Esophagus squamous epithelium (tissue), 5 donors: Measurements from ENCODE around the gene CLIC4. TPM values are rescaled to one million over a fixed set of nuclear protein-coding genes. Genes with fewer than 3 reads are reported as not detected.
A peak's percentile ranks its signal among the peaks of the same experiment; 100 is the strongest.

ENCODE experiments used
- DNase-seq: peaks from one replicate; lab custom pipeline; 2025; lab: John Stamatoyannopoulos, UW
- H3K27ac ChIP-seq, 4 donors: fragments of 200-600 bp; sonication (generic); one replicate each; pipeline ENCODE4 v1.5.1; 2016 to 2019; ENCODE audit warnings: mild to moderate bottlenecking in 1 of 4
- H3K27me3 ChIP-seq, 4 donors: fragments of 200-600 bp; sonication (generic); 1 replicate in 3 of 4; 2 replicates in 1 of 4; pipeline versions ENCODE4 v1.5.1 to v1.6.0; 2017 to 2021; ENCODE audit warnings: antibody characterized with exemption in 1 of 4
- H3K36me3 ChIP-seq, 3 donors: fragments of 200-600 bp; sonication (generic); one replicate each; pipeline ENCODE4 v1.5.1; 2016 to 2019
- H3K4me1 ChIP-seq, 3 donors: fragments of 200-600 bp; sonication (generic); one replicate each; pipeline ENCODE4 v1.5.1; 2017 to 2019
- H3K4me3 ChIP-seq, 4 donors: fragments of 200-600 bp; sonication (generic); 1 replicate in 3 of 4; 2 replicates in 1 of 4; pipeline ENCODE4 v1.5.1; 2016 to 2019; ENCODE audit warnings: mild to moderate bottlenecking in 2 of 4, moderate library complexity in 1 of 4
- H3K9me3 ChIP-seq, 3 donors: fragments of 200-600 bp; sonication (generic); one replicate each; pipeline ENCODE4 v1.5.1; 2016 to 2019
- POLR2A ChIP-seq, 4 donors: fragments of 450-650 bp; IDR thresholded peaks; one replicate each; pipeline ENCODE4 v1.6.1; 2017; ENCODE audit warnings: antibody characterized with exemption in 4 of 4, mild to moderate bottlenecking in 4 of 4, moderate library complexity in 3 of 4
- WGBS, 2 donors: methylation state at CpG; one replicate each; pipeline ENCODE4 v1.1.5; 2018; 5-methylcytosine and 5-hydroxymethylcytosine counted together
- intact Hi-C: fragments of 100-400 bp; cut with DNase I; formaldehyde crosslinking; loops from one replicate; pipeline ENCODE4 v1.15.0; 2022
- total RNA-seq, 4 donors: library from RNA; depleted of rRNA; stranded (reverse); fragments of >200 nt; gene quantifications; one replicate each; pipeline ENCODE4 v1.1.0, GENCODE V29; 2016
- TF ChIP-seq, protein P1 (sequence below), 6 experiments: fragments of 450-650 bp in 4 of 6; fragments of 200-600 bp in 2 of 6; sonication (generic) in 2 of 6; IDR thresholded peaks; one replicate each; pipeline ENCODE4 v1.5.1; 2016 to 2019; ENCODE audit warnings: antibody characterized with exemption in 6 of 6, mild to moderate bottlenecking in 4 of 6, moderate library complexity in 4 of 6
- donor health status: DM: yes; HTN: yes; CAD: no.

Gene CLIC4
- total RNA-seq, 4 donors from 2014 or later, result 22.3 to 204 (median 69.0) TPM

DNA sequence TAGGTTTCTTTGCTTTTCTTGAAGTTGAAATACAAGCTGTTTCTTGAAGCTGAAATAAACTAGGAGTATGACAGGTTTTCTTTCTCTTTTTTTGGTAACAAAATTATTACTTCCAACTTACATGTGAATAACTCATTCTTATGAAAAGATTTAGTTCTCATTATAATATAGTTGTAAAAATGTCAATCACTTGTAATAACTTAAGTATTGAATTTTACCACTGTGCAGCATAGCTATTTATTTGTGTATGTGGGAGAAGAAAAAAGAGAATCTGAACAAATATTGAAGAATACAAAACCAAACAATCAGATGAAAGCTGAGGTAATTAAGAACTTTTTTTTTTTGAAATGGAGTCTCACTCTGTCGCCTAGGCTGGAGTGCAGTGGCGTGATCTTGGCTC, 11.1 kb downstream of the CLIC4 start:
- no peak overlapping the region for H3K4me3 ChIP-seq
- no peak for DNase-seq
- intact Hi-C loops, result no loop called here
- H3K27ac ChIP-seq, result no peak overlapping the region
- TF ChIP-seq POLR2A (IDR thresholded peaks at IDR 0.05), result no peak
- TF ChIP-seq, protein P1, sequence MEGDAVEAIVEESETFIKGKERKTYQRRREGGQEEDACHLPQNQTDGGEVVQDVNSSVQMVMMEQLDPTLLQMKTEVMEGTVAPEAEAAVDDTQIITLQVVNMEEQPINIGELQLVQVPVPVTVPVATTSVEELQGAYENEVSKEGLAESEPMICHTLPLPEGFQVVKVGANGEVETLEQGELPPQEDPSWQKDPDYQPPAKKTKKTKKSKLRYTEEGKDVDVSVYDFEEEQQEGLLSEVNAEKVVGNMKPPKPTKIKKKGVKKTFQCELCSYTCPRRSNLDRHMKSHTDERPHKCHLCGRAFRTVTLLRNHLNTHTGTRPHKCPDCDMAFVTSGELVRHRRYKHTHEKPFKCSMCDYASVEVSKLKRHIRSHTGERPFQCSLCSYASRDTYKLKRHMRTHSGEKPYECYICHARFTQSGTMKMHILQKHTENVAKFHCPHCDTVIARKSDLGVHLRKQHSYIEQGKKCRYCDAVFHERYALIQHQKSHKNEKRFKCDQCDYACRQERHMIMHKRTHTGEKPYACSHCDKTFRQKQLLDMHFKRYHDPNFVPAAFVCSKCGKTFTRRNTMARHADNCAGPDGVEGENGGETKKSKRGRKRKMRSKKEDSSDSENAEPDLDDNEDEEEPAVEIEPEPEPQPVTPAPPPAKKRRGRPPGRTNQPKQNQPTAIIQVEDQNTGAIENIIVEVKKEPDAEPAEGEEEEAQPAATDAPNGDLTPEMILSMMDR (IDR thresholded peaks at IDR 0.05), result no peak
- no peaks in the 10 kb centered on the region for H3K27me3 ChIP-seq
- no peaks in the 10 kb centered on the region for H3K9me3 ChIP-seq
- peaks cover 0 to 43% (median 5%) of the 10 kb centered on the region in 3 donors for H3K4me1 ChIP-seq
- 84 to 92% methylated on average over 2 of the region's 2 CpGs for WGBS, 2 donors
- H3K36me3 ChIP-seq, result no peaks in the 10 kb centered on the region

DNA sequence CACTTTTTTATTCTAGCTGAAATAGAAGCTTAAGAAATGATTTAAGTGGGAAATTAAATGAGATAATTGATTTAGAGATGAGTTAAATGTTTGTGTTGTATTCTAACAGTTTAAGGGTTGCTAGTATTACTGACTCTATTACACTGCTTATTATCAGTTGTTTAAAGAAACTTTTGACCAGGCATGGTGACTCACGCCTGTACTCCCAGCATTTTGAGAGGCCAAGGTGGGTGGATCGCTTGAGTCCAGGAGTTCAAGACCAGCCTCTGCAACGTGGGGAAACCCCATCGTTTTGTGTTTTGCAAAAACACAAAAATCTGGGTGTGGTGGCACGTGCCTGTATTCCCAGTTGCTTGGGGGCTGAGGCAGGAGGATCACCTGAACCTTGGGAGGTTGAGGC, 14.2 kb downstream of the CLIC4 start:
- H3K27ac ChIP-seq, result no peak overlapping the region
- H3K36me3 ChIP-seq, result no peaks in the 10 kb centered on the region
- no peaks in the 10 kb centered on the region for H3K27me3 ChIP-seq
- H3K9me3 ChIP-seq, result no peaks in the 10 kb centered on the region
- WGBS, 2 donors, result 72 to 83% methylated on average over 5 of the region's 5 CpGs
- H3K4me3 ChIP-seq, result no peak overlapping the region
- H3K4me1 ChIP-seq, result peaks cover 0 to 26% (median 0%) of the 10 kb centered on the region in 3 donors
- intact Hi-C loops, result no loop called here
- DNase-seq, result no peak
- TF ChIP-seq, protein P1 (IDR thresholded peaks at IDR 0.05), result no peak
- TF ChIP-seq POLR2A (IDR thresholded peaks at IDR 0.05), result no peak

DNA sequence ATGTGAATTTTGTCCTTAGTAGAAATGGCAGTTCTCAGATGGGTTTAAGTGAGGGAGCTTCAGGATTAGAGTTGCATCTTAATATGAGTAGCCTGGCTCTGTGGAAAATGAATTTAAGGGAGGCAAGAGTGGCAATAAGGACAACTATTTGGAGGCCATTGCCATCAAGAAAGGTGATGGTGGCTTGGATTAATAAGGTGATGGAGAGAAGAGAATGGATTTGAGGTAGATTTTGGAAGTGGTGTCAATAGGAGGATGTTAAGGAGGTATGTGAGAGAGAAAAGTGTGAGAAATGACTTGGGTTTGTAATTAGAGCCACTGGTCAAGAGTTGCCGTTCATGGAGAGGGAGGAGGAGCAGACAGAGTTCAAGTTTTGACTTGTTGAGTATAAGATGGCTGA, 16.3 kb downstream of the CLIC4 start:
- peaks cover 0 to 43% (median 11%) of the 10 kb centered on the region in 3 donors for H3K4me1 ChIP-seq
- no peak overlapping the region for H3K4me3 ChIP-seq
- TF ChIP-seq POLR2A (IDR thresholded peaks at IDR 0.05), result no peak
- TF ChIP-seq, protein P1 (IDR thresholded peaks at IDR 0.05), result no peak
- H3K9me3 ChIP-seq, result no peaks in the 10 kb centered on the region
- no peak for DNase-seq
- H3K27me3 ChIP-seq, result no peaks in the 10 kb centered on the region
- WGBS, 2 donors, result 65 to 67% methylated on average over 1 of the region's 1 CpG
- intact Hi-C loops, result no loop called here
- H3K27ac ChIP-seq, result no peak overlapping the region
- H3K36me3 ChIP-seq, result no peaks in the 10 kb centered on the region

DNA sequence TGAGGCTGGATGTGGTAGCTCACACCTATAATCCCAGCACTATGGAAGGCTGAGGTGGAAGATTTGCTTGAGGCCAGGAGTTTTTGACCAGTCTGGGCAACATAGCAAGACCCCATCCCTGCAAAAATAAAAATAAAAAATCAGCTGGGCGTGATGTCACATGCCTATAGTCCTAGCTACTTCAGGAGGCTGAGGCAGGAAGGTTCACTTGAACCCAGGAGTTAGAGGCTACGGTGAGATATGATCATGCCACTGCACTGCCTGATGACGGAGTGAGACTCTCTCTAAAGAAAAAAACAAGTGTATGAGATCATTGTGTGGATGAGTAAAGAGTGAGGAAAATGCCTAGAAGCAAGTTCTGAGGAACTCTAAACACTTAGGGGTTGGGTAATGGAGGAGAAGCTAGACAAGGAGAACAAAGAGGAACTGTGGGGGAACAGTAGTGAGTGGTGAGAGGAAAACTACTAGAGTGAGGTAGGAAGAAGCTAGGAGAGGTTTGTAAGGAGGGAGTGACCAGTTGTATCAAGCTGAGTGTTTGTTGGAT, 17.0 kb downstream of the CLIC4 start:
- intact Hi-C loops, result no loop called here
- TF ChIP-seq, protein P1 (IDR thresholded peaks at IDR 0.05), result no peak
- no peak for TF ChIP-seq POLR2A (IDR thresholded peaks at IDR 0.05)

DNA sequence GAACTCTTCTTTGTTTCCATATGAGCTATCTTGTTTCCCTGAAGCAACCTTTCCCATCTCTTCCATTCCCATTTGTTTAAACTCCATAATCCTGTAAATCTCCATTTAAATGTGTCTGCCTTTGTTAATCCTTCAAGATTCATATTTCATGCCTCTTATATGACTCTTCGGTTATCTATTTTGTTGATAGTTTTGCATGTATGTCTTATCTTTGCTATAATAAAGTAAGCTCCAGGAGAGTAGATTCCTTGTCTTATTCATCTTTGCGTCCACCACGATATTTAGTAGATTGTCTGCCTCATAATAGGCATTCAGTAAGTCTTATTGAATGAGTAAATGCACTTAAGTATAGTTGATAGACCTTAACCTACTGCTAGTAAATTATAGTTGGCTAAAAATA, 18.4 kb downstream of the CLIC4 start:
- intact Hi-C loops, result no loop called here
- no peak for DNase-seq
- Histone ChIP-seq H3K4me1 (peaks cover 0 to 46% (median 11%) of the 10 kb centered on the region in 3 donors), H3K27ac (no peak overlapping the region), H3K9me3 (no peaks in the 10 kb centered on the region), H3K27me3 (no peaks in the 10 kb centered on the region), H3K36me3 (no peaks in the 10 kb centered on the region), H3K4me3 (no peak overlapping the region)
- 80 to 86% methylated on average over 3 of the region's 3 CpGs for WGBS, 2 donors
- TF ChIP-seq, protein P1 (IDR thresholded peaks at IDR 0.05), result no peak
- no peak for TF ChIP-seq POLR2A (IDR thresholded peaks at IDR 0.05)

More for the DNA sequence above, 17.0 kb downstream of the CLIC4 start:
- peak overlapping the region in 1 of 4 donors; percentile 23 for H3K27ac ChIP-seq
- no peak for DNase-seq
- peaks cover 0 to 43% (median 11%) of the 10 kb centered on the region in 3 donors for H3K4me1 ChIP-seq
- H3K36me3 ChIP-seq, result no peaks in the 10 kb centered on the region
- no peak overlapping the region for H3K4me3 ChIP-seq
- 52 to 65% methylated on average over 3 of the region's 3 CpGs for WGBS, 2 donors
- H3K9me3 ChIP-seq, result no peaks in the 10 kb centered on the region
- H3K27me3 ChIP-seq, result no peaks in the 10 kb centered on the region
